Cardiac septum (tissue), 1 donor: ENCODE results near the gene NRG3. TPM values are rescaled to one million over a fixed set of nuclear protein-coding genes. Genes with fewer than 3 reads are reported as not detected.

Experiments
- DNase-seq: peaks from one replicate; pipeline ENCODE4 v3.0.0-alpha.2; 2020; ENCODE audit warnings: low spot score
- intact Hi-C: fragments of 100-400 bp; cut with DNase I; formaldehyde crosslinking; loops from one replicate; pipeline ENCODE4 v1.14.0; 2022
- total RNA-seq: library from RNA; stranded (reverse); fragmentation: NEBNext Ultra II Directional; extraction: Animal tissue kit (Norgen Biotek cat#: 25700); gene quantifications from one replicate; pipeline ENCODE4 v1.2.1, GENCODE V29; 2021
- donor health status: DM: no; HTN: no; CAD: no.

Gene NRG3
- total RNA-seq, 1 donor from 2014 or later: 0.57 TPM

GRCh38 chr10:82171899-82172298 lies 296.9 kb downstream of the NRG3 start:
- no peak for DNase-seq
- intact Hi-C loops: no loop called here

- intact Hi-C loops: no loop called here
- DNase-seq: no peak
These were observed 301.6 kb downstream of the NRG3 start for GRCh38 chr10:82176587-82176986.

- intact Hi-C loops: no loop called here
- no peak for DNase-seq
These were observed 315.7 kb downstream of the NRG3 start for GRCh38 chr10:82190432-82191260.

- intact Hi-C loops: no loop called here
- DNase-seq: no peak
These were observed 316.7 kb downstream of the NRG3 start for GRCh38 chr10:82191653-82192052.

GRCh38 chr10:82192665-82193064 lies 317.7 kb downstream of the NRG3 start:
- no peak for DNase-seq
- intact Hi-C loops: no loop called here

- DNase-seq: no peak
- intact Hi-C loops: no loop called here
These were observed 319.4 kb downstream of the NRG3 start for GRCh38 chr10:82194419-82194818.

- DNase-seq: no peak
- intact Hi-C loops: no loop called here
These were observed 331.8 kb downstream of the NRG3 start for GRCh38 chr10:82206831-82207230.

- no peak for DNase-seq
- intact Hi-C loops: no loop called here
These were observed 333.7 kb downstream of the NRG3 start for GRCh38 chr10:82208726-82209125.

GRCh38 chr10:82210331-82210730 lies 335.3 kb downstream of the NRG3 start:
- intact Hi-C loops: no loop called here
- no peak for DNase-seq

GRCh38 chr10:82211346-82211745 lies 336.4 kb downstream of the NRG3 start:
- no peak for DNase-seq
- intact Hi-C loops: no loop called here

- intact Hi-C loops: no loop called here
- no peak for DNase-seq
These were observed 337.8 kb downstream of the NRG3 start for GRCh38 chr10:82212753-82213152.

GRCh38 chr10:82213784-82214183 lies 338.8 kb downstream of the NRG3 start:
- no peak for DNase-seq
- intact Hi-C loops: no loop called here

- intact Hi-C loops: no loop called here
- DNase-seq: no peak
These were observed 346.1 kb downstream of the NRG3 start for GRCh38 chr10:82221056-82221455.

GRCh38 chr10:82221601-82222149 lies 346.7 kb downstream of the NRG3 start:
- intact Hi-C loops: no loop called here
- DNase-seq: no peak

- intact Hi-C loops: no loop called here
- no peak for DNase-seq
These were observed 353.7 kb downstream of the NRG3 start for GRCh38 chr10:82228701-82229100.

GRCh38 chr10:82234173-82234572 lies 359.2 kb downstream of the NRG3 start:
- no peak for DNase-seq
- intact Hi-C loops: no loop called here

GRCh38 chr10:82236084-82236731 lies 361.2 kb downstream of the NRG3 start:
- DNase-seq: no peak
- intact Hi-C loops: no loop called here

GRCh38 chr10:82238291-82238690 lies 363.3 kb downstream of the NRG3 start:
- DNase-seq: no peak
- intact Hi-C loops: no loop called here

GRCh38 chr10:82240408-82240807 lies 365.4 kb downstream of the NRG3 start:
- no peak for DNase-seq
- intact Hi-C loops: no loop called here

- intact Hi-C loops: no loop called here
- DNase-seq: no peak
These were observed 367.8 kb downstream of the NRG3 start for GRCh38 chr10:82242778-82243177.

GRCh38 chr10:82245157-82245556 lies 370.2 kb downstream of the NRG3 start:
- intact Hi-C loops: no loop called here
- DNase-seq: no peak
